SK-N-SH (cell line): ENCODE measurements around the gene PLAC1.

Source experiments
- CHD2 ChIP-seq: fragments of 150-350 bp; IDR thresholded peaks from 2 replicates; pipeline ENCODE4 v1.6.1; 2018; ENCODE audit warnings: low read length; ENCODE audit not compliant: partially characterized antibody
- CTCF ChIP-seq: fragments of 200-600 bp; sonication (generic); IDR thresholded peaks from 2 replicates; pipeline ENCODE4 v1.6.1; 2017; ENCODE audit warnings: antibody characterized with exemption, mild to moderate bottlenecking, moderate library complexity
- EP300 ChIP-seq, 2 experiments: IDR thresholded peaks; 2 replicates each; pipeline versions ENCODE4 v1.4.0 to v1.6.1; 2012; ENCODE audit warnings: borderline replicate concordance in 1 of 2, low read depth in 1 of 2, low read length in 1 of 2
- GABPA ChIP-seq: IDR thresholded peaks from 2 replicates; pipeline ENCODE4 v1.4.0; 2012; ENCODE audit warnings: low read depth, mild to moderate bottlenecking
- IRF3 ChIP-seq: fragments of 150-350 bp; IDR thresholded peaks from 2 replicates; pipeline ENCODE4 v1.6.1; 2016; ENCODE audit warnings: mild to moderate bottlenecking, low read depth, low read length
- MEF2A ChIP-seq: IDR thresholded peaks from 2 replicates; pipeline ENCODE4 v1.4.0; 2012; ENCODE audit warnings: low read depth, borderline replicate concordance
- NRF1 ChIP-seq: IDR thresholded peaks from 2 replicates; pipeline ENCODE4 v1.6.1; 2012; ENCODE audit warnings: low read depth, mild to moderate bottlenecking, low read length
- PBX3 ChIP-seq: IDR thresholded peaks from 2 replicates; pipeline ENCODE4; 2012
- POLR2AphosphoS5 ChIP-seq: IDR thresholded peaks from 2 replicates; pipeline ENCODE4 v1.6.1; 2012; ENCODE audit warnings: low read depth, low read length
- RCOR1 ChIP-seq: fragments of 150-350 bp; IDR thresholded peaks from 2 replicates; pipeline ENCODE4 v1.6.1; 2017; ENCODE audit warnings: antibody characterized with exemption, low read length
- TAF1 ChIP-seq: IDR thresholded peaks from 2 replicates; pipeline ENCODE4 v1.6.1; 2012; ENCODE audit warnings: low read depth, mild to moderate bottlenecking, low read length, moderate library complexity, borderline replicate concordance
- TEAD4 ChIP-seq: IDR thresholded peaks from 2 replicates; pipeline ENCODE4 v1.4.0; 2012; ENCODE audit warnings: mild to moderate bottlenecking, borderline replicate concordance; ENCODE audit not compliant: insufficient read depth
- YY1 ChIP-seq: IDR thresholded peaks from 2 replicates; pipeline ENCODE4 v1.4.0; 2012; ENCODE audit warnings: low read depth, mild to moderate bottlenecking
- ZBTB33 ChIP-seq: IDR thresholded peaks from 2 replicates; pipeline ENCODE4 v1.4.0; 2012; ENCODE audit warnings: low read depth, borderline replicate concordance

GRCh38 chrX:134619838-134620237, 38.4 kb downstream of the PLAC1 start:
- TF ChIP-seq CTCF: no peak
- TF ChIP-seq GABPA: no peak
- TF ChIP-seq TAF1: no peak
- TF ChIP-seq YY1: no peak
- TF ChIP-seq PBX3: no peak
- TF ChIP-seq ZBTB33: no peak
- TF ChIP-seq CHD2: no peak
- TF ChIP-seq MEF2A: no peak
- TF ChIP-seq IRF3: no peak
- TF ChIP-seq RCOR1: no peak
- no peak for TF ChIP-seq TEAD4
- no peak for TF ChIP-seq EP300 (IDR thresholded peaks at IDR 0.05; ENCODE audit: borderline replicate concordance in 1 of 2, low read depth in 1 of 2, low read length in 1 of 2)
- no peak for TF ChIP-seq POLR2AphosphoS5
- TF ChIP-seq NRF1: no peak
